ENCODE data around the gene SPEM1. TPM values are rescaled to one million over a fixed set of nuclear protein-coding genes. Genes with fewer than 3 reads are reported as not detected.

SPEM1 gene
- total and polyA plus RNA-seq, 2 of the 13 experiments (the other 11 are each of a cell fraction or from before 2014, with no cell fraction given), result not detected

GRCh38 chr17:7394452-7395191, 25.5 kb upstream of the SPEM1 start, which contains the start of gene PLSCR3 (continued):
- TF ChIP-seq CAMTA2 (CRISPR knock-in tag; IDR thresholded peaks at IDR 0.05; ENCODE audit: borderline replicate concordance) (no peak), ZNF33B (CRISPR knock-in tag; IDR thresholded peaks at IDR 0.05) (peak; percentile 75; the same call in 1 of the 2 replicates), DR1 (CRISPR knock-in tag; IDR thresholded peaks at IDR 0.05) (peak; percentile 48; the same call in 1 of the 2 replicates), ZNF574 (CRISPR knock-in tag; IDR thresholded peaks at IDR 0.05) (peak; percentile 75), THAP11 (CRISPR knock-in tag; IDR thresholded peaks at IDR 0.05) (peak; percentile 72), CEBPB (IDR thresholded peaks at IDR 0.05; ENCODE audit: borderline replicate concordance, low read depth, low read length) (peak; percentile 6; the same call in 1 of the 2 replicates), ZNF350 (CRISPR knock-in tag; IDR thresholded peaks at IDR 0.05; ENCODE audit: borderline replicate concordance, low read depth) (peak; percentile 49; the same call in 1 of the 2 replicates), WIZ (CRISPR knock-in tag; IDR thresholded peaks at IDR 0.05) (0 out of 2 replicates have a peak, but pooled peaks have one; percentile 20), KLF6 (CRISPR knock-in tag; IDR thresholded peaks at IDR 0.05) (peak; percentile 61; the same call in 1 of the 2 replicates), ISL2 (CRISPR knock-in tag; IDR thresholded peaks at IDR 0.05) (peak; percentile 27; the same call in 1 of the 2 replicates), GABPA (IDR thresholded peaks at IDR 0.05; ENCODE audit: low read depth, low read length) (peak; percentile 62), GABPA (CRISPR knock-in tag; IDR thresholded peaks at IDR 0.05; ENCODE audit: low read depth) (peak; percentile 69), BORCS8-MEF2B (CRISPR knock-in tag; IDR thresholded peaks at IDR 0.05) (peak; percentile 38; the same call in 1 of the 2 replicates), SMYD3 (CRISPR knock-in tag; IDR thresholded peaks at IDR 0.05) (no peak), NONO (IDR thresholded peaks at IDR 0.05) (no peak), NONO (CRISPR knock-in tag; conservative IDR thresholded peaks at IDR 0.05) (peak; percentile 78), ZNF280B (CRISPR knock-in tag; IDR thresholded peaks at IDR 0.05; ENCODE audit: borderline replicate concordance) (0 out of 2 replicates have a peak, but pooled peaks have one; percentile 48), MEIS2 (CRISPR knock-in tag; IDR thresholded peaks at IDR 0.05) (0 out of 2 replicates have a peak, but pooled peaks have one; percentile 29), RXRA (CRISPR knock-in tag; IDR thresholded peaks at IDR 0.05) (peak; percentile 73), ELF1 (CRISPR knock-in tag; IDR thresholded peaks at IDR 0.05) (peak; percentile 9; the same call in 1 of the 2 replicates)
- TF ChIP-seq, protein P1, sequence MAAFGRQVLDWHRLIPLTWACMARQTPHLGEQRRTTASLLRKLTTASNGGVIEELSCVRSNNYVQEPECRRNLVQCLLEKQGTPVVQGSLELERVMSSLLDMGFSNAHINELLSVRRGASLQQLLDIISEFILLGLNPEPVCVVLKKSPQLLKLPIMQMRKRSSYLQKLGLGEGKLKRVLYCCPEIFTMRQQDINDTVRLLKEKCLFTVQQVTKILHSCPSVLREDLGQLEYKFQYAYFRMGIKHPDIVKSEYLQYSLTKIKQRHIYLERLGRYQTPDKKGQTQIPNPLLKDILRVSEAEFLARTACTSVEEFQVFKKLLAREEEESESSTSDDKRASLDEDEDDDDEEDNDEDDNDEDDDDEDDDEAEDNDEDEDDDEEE (CRISPR knock-in tag; IDR thresholded peaks at IDR 0.05), result 0 out of 2 replicates have a peak, but pooled peaks have one; percentile 1
- TF ChIP-seq, protein P2, sequence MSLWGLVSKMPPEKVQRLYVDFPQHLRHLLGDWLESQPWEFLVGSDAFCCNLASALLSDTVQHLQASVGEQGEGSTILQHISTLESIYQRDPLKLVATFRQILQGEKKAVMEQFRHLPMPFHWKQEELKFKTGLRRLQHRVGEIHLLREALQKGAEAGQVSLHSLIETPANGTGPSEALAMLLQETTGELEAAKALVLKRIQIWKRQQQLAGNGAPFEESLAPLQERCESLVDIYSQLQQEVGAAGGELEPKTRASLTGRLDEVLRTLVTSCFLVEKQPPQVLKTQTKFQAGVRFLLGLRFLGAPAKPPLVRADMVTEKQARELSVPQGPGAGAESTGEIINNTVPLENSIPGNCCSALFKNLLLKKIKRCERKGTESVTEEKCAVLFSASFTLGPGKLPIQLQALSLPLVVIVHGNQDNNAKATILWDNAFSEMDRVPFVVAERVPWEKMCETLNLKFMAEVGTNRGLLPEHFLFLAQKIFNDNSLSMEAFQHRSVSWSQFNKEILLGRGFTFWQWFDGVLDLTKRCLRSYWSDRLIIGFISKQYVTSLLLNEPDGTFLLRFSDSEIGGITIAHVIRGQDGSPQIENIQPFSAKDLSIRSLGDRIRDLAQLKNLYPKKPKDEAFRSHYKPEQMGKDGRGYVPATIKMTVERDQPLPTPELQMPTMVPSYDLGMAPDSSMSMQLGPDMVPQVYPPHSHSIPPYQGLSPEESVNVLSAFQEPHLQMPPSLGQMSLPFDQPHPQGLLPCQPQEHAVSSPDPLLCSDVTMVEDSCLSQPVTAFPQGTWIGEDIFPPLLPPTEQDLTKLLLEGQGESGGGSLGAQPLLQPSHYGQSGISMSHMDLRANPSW (CRISPR knock-in tag; IDR thresholded peaks at IDR 0.05; ENCODE audit: borderline replicate concordance), result peak; percentile 51; the same call in 1 of the 2 replicates
